Measurements from ENCODE around the gene POMGNT1. TPM values are rescaled to one million over a fixed set of nuclear protein-coding genes. Genes with fewer than 3 reads are reported as not detected.

Gene POMGNT1
- total RNA-seq, 1 donor from 2014 or later, result 28.5 TPM

DNA sequence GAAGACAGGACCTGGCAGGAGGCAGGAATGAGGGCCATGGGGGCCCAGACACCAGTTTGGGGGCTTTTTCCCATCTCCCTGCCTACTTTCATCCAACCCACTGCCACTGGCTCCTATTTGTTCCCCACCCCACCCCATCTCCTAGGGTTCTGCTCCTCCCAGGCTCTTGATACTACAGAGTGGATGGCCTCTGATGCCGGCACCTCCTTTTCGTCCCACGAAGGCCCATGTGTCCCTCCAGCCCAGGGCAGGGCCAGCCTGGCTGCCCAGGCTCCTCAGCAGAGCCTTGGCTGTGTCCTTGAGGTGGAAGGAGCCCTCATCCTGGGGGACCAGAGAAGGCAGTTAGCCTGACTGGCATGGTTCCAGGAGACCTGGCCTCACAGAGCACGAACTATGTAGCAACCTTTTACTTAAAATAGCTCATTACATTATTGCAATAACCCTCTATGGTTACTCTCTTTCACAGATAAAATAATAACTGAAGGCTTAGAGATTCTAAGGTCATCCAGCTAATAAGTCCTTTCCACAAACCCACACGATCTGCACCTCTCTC lies 3.5 kb downstream of the POMGNT1 start:
- Histone ChIP-seq H3K27me3 (no peaks in the 10 kb centered on the region), H3K36me3 (peaks cover 0 to 31% of the 10 kb centered on the region in 2 donors), H3K4me3 (no peak overlapping the region), H3K4me1 (peaks cover 24% of the 10 kb centered on the region), H3K27ac (no peak overlapping the region), H3K9me3 (no peaks in the 10 kb centered on the region)
- TF ChIP-seq, protein P1, sequence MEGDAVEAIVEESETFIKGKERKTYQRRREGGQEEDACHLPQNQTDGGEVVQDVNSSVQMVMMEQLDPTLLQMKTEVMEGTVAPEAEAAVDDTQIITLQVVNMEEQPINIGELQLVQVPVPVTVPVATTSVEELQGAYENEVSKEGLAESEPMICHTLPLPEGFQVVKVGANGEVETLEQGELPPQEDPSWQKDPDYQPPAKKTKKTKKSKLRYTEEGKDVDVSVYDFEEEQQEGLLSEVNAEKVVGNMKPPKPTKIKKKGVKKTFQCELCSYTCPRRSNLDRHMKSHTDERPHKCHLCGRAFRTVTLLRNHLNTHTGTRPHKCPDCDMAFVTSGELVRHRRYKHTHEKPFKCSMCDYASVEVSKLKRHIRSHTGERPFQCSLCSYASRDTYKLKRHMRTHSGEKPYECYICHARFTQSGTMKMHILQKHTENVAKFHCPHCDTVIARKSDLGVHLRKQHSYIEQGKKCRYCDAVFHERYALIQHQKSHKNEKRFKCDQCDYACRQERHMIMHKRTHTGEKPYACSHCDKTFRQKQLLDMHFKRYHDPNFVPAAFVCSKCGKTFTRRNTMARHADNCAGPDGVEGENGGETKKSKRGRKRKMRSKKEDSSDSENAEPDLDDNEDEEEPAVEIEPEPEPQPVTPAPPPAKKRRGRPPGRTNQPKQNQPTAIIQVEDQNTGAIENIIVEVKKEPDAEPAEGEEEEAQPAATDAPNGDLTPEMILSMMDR (IDR thresholded peaks at IDR 0.05), result no peak
- no peak for TF ChIP-seq POLR2AphosphoS5 (IDR thresholded peaks at IDR 0.05; ENCODE audit: insufficient read depth in 1 of 2, low read depth in 1 of 2)
- TF ChIP-seq POLR2A (IDR thresholded peaks at IDR 0.05), result no peak
- intact Hi-C loops (cut with DNase I), result no loop called here
- DNase-seq (ENCODE audit: extremely low spot score in 2 of 2), result no peak

GRCh38 chr1:46193984-46194570 lies 4.2 kb downstream of the POMGNT1 start:
- TF ChIP-seq POLR2AphosphoS5 (IDR thresholded peaks at IDR 0.05; ENCODE audit: insufficient read depth in 1 of 2, low read depth in 1 of 2), result no peak
- TF ChIP-seq, protein P1 (IDR thresholded peaks at IDR 0.05), result no peak
- TF ChIP-seq POLR2A (IDR thresholded peaks at IDR 0.05), result no peak
- intact Hi-C loops (cut with DNase I), result no loop called here

DNA sequence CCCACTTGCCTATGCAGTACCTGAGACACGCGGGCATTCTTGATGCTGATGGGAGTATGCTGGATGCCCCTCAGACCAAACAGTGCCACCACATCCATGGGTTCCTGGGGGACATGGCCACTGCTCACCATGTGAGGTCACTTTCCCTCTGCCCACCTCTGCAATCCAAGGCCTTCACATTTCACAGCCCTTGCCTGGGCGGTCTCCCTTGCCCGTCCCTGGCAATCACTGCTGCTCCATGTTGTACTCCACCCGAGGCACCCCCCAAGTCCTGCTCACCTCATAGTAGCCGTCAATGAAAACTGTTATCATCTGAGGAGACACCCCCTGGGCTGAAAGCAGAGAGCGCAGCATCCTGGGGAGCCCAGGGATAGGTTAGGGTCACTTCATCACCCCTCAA lies 4.9 kb downstream of the POMGNT1 start:
- no peaks in the 10 kb centered on the region for H3K27me3 ChIP-seq
- DNase-seq (ENCODE audit: extremely low spot score in 2 of 2), result no peak
- H3K36me3 ChIP-seq, result peaks cover 0 to 31% of the 10 kb centered on the region in 2 donors
- H3K27ac ChIP-seq, result no peak overlapping the region
- H3K4me1 ChIP-seq, result peaks cover 29% of the 10 kb centered on the region
- TF ChIP-seq, protein P1 (IDR thresholded peaks at IDR 0.05), result no peak
- TF ChIP-seq POLR2A (IDR thresholded peaks at IDR 0.05) (no peak), POLR2AphosphoS5 (IDR thresholded peaks at IDR 0.05; ENCODE audit: insufficient read depth in 1 of 2, low read depth in 1 of 2) (no peak)
- no peak overlapping the region for H3K4me3 ChIP-seq
- intact Hi-C loops (cut with DNase I), result no loop called here
- no peaks in the 10 kb centered on the region for H3K9me3 ChIP-seq

More at GRCh38 chr1:46193984-46194570, 4.2 kb downstream of the POMGNT1 start:
- H3K27ac ChIP-seq, result no peak overlapping the region
- no peaks in the 10 kb centered on the region for H3K27me3 ChIP-seq
- H3K9me3 ChIP-seq, result no peaks in the 10 kb centered on the region
- peaks cover 26% of the 10 kb centered on the region for H3K4me1 ChIP-seq
- H3K4me3 ChIP-seq, result no peak overlapping the region
- no peak for DNase-seq (ENCODE audit: extremely low spot score in 2 of 2)
- peaks cover 0 to 31% of the 10 kb centered on the region in 2 donors for H3K36me3 ChIP-seq

- H3K36me3 ChIP-seq, result peaks cover 0 to 31% of the 10 kb centered on the region in 2 donors
- no peaks in the 10 kb centered on the region for H3K9me3 ChIP-seq
- H3K4me3 ChIP-seq, result no peak overlapping the region
- no peak for DNase-seq (ENCODE audit: extremely low spot score in 2 of 2)
- TF ChIP-seq POLR2A (IDR thresholded peaks at IDR 0.05), result no peak
- TF ChIP-seq, protein P1 (IDR thresholded peaks at IDR 0.05), result no peak
- TF ChIP-seq POLR2AphosphoS5 (IDR thresholded peaks at IDR 0.05; ENCODE audit: insufficient read depth in 1 of 2, low read depth in 1 of 2), result no peak
- intact Hi-C loops (cut with DNase I), result no loop called here
- H3K4me1 ChIP-seq, result peaks cover 21% of the 10 kb centered on the region
- no peak overlapping the region for H3K27ac ChIP-seq
- H3K27me3 ChIP-seq, result no peaks in the 10 kb centered on the region
Observed at GRCh38 chr1:46192171-46192570, 6.1 kb downstream of the POMGNT1 start.

- H3K27ac ChIP-seq, result no peak overlapping the region
- no peak for TF ChIP-seq POLR2A (IDR thresholded peaks at IDR 0.05)
- TF ChIP-seq, protein P1 (IDR thresholded peaks at IDR 0.05), result no peak
- TF ChIP-seq POLR2AphosphoS5 (IDR thresholded peaks at IDR 0.05; ENCODE audit: insufficient read depth in 1 of 2, low read depth in 1 of 2), result no peak
- intact Hi-C loops (cut with DNase I), result no loop called here
- no peak for DNase-seq (ENCODE audit: extremely low spot score in 2 of 2)
- H3K27me3 ChIP-seq, result no peaks in the 10 kb centered on the region
- no peak overlapping the region for H3K4me3 ChIP-seq
- H3K9me3 ChIP-seq, result no peaks in the 10 kb centered on the region
- H3K36me3 ChIP-seq, result peaks cover 0 to 31% of the 10 kb centered on the region in 2 donors
- H3K4me1 ChIP-seq, result peaks cover 14% of the 10 kb centered on the region
Observed at GRCh38 chr1:46191033-46191701, 7.1 kb downstream of the POMGNT1 start.
